ENCODE data around the gene RDH11. TPM values are rescaled to one million over a fixed set of nuclear protein-coding genes. Genes with fewer than 3 reads are reported as not detected.

RDH11 gene
- total and polyA plus RNA-seq, 2 donors (not counting 3 experiments of a cell fraction or from before 2014, with no cell fraction given), result 79.8 to 93.2 TPM

- H3K4me3 ChIP-seq (replicated peaks in 1 of 3; ENCODE audit: insufficient read depth in 1 of 3, low read depth in 1 of 3, low read length in 3 of 3), result no peak overlapping the region
- no peaks in the 10 kb centered on the region for H3K27me3 ChIP-seq (ENCODE audit: control insufficient read depth in 2 of 2, insufficient read depth in 2 of 2, low read length in 2 of 2)
- peaks cover 4% of the 10 kb centered on the region for H4K20me1 ChIP-seq (replicated peaks; ENCODE audit: control insufficient read depth, extremely low read depth, insufficient read depth, low read length)
- no peak for FAIRE-seq
- POLR2A ChIA-PET, result interaction anchor here (1.5 kb wide), 1 partner anchor 64 kb away, joined by 3 read pairs; the partner anchor contains the start of gene PIGH
- no peak overlapping the region for H3K4me2 ChIP-seq (ENCODE audit: insufficient read depth, low read length)
- TF ChIP-seq JUN (IDR thresholded peaks at IDR 0.05; ENCODE audit: borderline replicate concordance, insufficient read depth, insufficient read length, low read depth) (no peak), GATA2 (IDR thresholded peaks at IDR 0.05; ENCODE audit: insufficient read depth, insufficient read length, low read depth, low read length) (no peak), MYC (IDR thresholded peaks at IDR 0.05; ENCODE audit: low read depth, low read length) (no peak), MAX (IDR thresholded peaks at IDR 0.05; ENCODE audit: insufficient read depth, insufficient read length) (no peak), POLR2AphosphoS5 (IDR thresholded peaks at IDR 0.05; ENCODE audit: insufficient read depth, low read depth, low read length) (no peak), POLR2A (IDR thresholded peaks at IDR 0.05; ENCODE audit: low read depth, low read length) (no peak), CTCF (IDR thresholded peaks at IDR 0.05; ENCODE audit: extremely low read depth in 1 of 2, insufficient read depth in 1 of 2, low read depth in 1 of 2, low read length in 2 of 2) (no peak), FOS (IDR thresholded peaks at IDR 0.05; ENCODE audit: borderline replicate concordance, insufficient read depth, low read length) (no peak), EZH2 (IDR thresholded peaks at IDR 0.05; ENCODE audit: borderline replicate concordance, low read depth, low read length, severe bottlenecking) (no peak)
- H3K36me3 ChIP-seq (ENCODE audit: control insufficient read depth in 2 of 2, extremely low read depth in 1 of 2, insufficient read depth in 2 of 2, low read length in 2 of 2), result peaks cover 0 to 2% of the 10 kb centered on the region in 2 experiments
- intact Hi-C loops (cut with micrococcal nuclease) (no loop called here), dilution Hi-C loops (cut with MboI; ENCODE audit: extremely low pct_ligation_motif_present, low sequenced_read_pairs) (no loop called here)
- no peaks in the 10 kb centered on the region for H3K9me1 ChIP-seq (replicated peaks; ENCODE audit: control insufficient read depth, extremely low read depth, insufficient read depth, low read length)
- H3K27ac ChIP-seq (ENCODE audit: insufficient read depth, low read depth, low read length), result no peak overlapping the region
- H3K9ac ChIP-seq (replicated peaks; ENCODE audit: extremely low read depth, insufficient read depth, low read length), result no peak overlapping the region
- H3K4me1 ChIP-seq (ENCODE audit: control insufficient read depth, extremely low read depth, insufficient read depth, low read length), result no peaks in the 10 kb centered on the region
- H2AFZ ChIP-seq (ENCODE audit: low read depth, low read length), result no peak overlapping the region
- no TSS peak for BruUV-seq (replicated peaks)
- CTCF ChIA-PET, result interaction anchor here (0.9 to 15.5 kb wide), 6 partner anchors 41 to 137 kb away, joined by 3 to 437 read pairs (median 6); partner anchors contain the start of gene ARG2
- H3K9me3 ChIP-seq (replicated peaks; ENCODE audit: control insufficient read depth, insufficient read depth, low read length), result no peaks in the 10 kb centered on the region
- peaks cover 31% of the 10 kb centered on the region for H3K79me2 ChIP-seq (ENCODE audit: control insufficient read depth, insufficient read depth, low read length)
- no peak for DNase-seq (ENCODE audit: low read depth, low spot score)
These were observed 31.9 kb downstream of the RDH11 start for GRCh38 chr14:67663633-67664032.

All from endothelial cell of umbilical vein (primary cell).